Measurements from ENCODE around the gene GTF2A1.
A peak's percentile ranks its signal among the peaks of the same experiment; 100 is the strongest.

The GTF2A1 gene

DNA sequence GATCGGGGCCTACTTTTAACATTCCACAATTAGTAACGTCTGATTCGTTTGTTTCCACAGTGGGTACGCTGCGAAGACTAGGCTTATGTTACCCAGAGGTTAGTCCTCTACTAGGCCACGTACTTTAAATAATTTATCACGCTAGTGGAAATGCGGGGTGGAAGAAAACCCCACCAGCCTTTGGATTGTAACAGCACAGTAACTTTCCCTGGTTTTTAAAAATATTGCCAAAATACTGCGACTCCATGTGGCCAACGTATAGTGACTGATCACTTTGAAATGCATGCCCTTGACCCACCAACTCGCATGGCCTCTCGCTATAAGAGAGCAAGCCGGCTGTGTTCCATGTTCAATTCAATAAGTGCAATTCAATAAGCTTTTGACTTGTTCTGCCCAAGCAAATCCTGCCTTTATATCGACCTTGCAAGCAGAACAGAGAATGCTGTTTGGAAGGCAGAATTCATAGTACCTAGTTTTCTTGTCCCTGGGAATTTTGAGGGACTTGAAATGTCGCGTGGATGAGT, 882 bp upstream of the GTF2A1 start:
- TF ChIP-seq, protein P1, sequence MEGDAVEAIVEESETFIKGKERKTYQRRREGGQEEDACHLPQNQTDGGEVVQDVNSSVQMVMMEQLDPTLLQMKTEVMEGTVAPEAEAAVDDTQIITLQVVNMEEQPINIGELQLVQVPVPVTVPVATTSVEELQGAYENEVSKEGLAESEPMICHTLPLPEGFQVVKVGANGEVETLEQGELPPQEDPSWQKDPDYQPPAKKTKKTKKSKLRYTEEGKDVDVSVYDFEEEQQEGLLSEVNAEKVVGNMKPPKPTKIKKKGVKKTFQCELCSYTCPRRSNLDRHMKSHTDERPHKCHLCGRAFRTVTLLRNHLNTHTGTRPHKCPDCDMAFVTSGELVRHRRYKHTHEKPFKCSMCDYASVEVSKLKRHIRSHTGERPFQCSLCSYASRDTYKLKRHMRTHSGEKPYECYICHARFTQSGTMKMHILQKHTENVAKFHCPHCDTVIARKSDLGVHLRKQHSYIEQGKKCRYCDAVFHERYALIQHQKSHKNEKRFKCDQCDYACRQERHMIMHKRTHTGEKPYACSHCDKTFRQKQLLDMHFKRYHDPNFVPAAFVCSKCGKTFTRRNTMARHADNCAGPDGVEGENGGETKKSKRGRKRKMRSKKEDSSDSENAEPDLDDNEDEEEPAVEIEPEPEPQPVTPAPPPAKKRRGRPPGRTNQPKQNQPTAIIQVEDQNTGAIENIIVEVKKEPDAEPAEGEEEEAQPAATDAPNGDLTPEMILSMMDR (IDR thresholded peaks at IDR 0.05; ENCODE audit: borderline replicate concordance, control extremely low read depth, extremely low read depth, insufficient read depth, missing control alignments) = no peak
- DNase-seq (ENCODE audit: low spot score) = no peak
- in situ Hi-C loops (cut with MboI; ENCODE audit: low sequenced_read_pairs, unreplicated experiment) = no loop called here

GRCh38 chr14:81220580-81220829, 254 bp downstream of the GTF2A1 start:
- in situ Hi-C loops (cut with MboI; ENCODE audit: low sequenced_read_pairs, unreplicated experiment) = no loop called here
- TF ChIP-seq, protein P1 (IDR thresholded peaks at IDR 0.05; ENCODE audit: borderline replicate concordance, control extremely low read depth, extremely low read depth, insufficient read depth, missing control alignments) = no peak

DNA sequence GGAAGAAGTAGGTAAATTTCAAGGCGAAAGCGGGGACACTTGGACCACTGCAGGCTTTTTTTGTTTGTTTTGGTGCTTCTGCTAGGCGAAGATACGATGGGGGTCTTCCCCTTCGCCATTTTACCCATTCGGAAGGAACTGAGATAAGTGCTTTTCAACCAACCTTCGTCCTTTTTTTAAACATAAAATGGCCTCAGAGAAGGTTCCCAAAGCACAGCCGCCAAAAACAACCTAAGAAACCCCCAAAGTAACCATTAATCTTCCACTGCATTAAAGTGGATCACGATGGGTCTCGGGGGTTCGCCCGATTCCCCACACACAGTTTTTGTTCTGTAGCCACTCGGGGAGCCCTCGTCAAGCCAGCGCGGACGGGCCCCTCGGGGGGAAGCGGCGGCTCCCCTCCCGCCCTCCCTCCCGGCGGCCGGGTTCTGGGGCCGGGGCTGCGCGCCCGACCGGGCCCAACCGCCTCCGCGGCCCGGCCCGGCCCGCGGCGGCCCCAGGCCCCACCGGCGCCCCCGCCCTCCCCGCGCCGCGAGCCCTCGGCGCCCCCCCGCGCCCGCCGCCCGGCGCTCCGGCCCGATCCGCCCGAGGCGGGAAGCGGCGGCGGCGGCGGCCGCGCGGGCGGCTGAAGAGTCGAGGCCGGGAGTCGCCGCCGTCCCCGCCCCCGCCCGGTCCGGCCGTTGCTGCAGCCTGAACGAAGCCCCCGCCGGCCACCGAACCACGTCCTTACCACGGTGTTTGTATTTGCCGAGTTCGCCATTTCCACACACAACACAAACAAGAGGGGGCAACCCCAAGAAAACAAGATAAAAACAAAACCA, 790 bp downstream of the GTF2A1 start:
- DNase-seq (ENCODE audit: low spot score) = peak; percentile 41
- TF ChIP-seq, protein P1 (IDR thresholded peaks at IDR 0.05; ENCODE audit: borderline replicate concordance, control extremely low read depth, extremely low read depth, insufficient read depth, missing control alignments) = no peak
- in situ Hi-C loops (cut with MboI; ENCODE audit: low sequenced_read_pairs, unreplicated experiment) = no loop called here

More at GRCh38 chr14:81220580-81220829, 254 bp downstream of the GTF2A1 start:
- DNase-seq (ENCODE audit: low spot score) = no peak

- in situ Hi-C loops (cut with MboI; ENCODE audit: low sequenced_read_pairs, unreplicated experiment) = no loop called here
- TF ChIP-seq, protein P1 (IDR thresholded peaks at IDR 0.05; ENCODE audit: borderline replicate concordance, control extremely low read depth, extremely low read depth, insufficient read depth, missing control alignments) = no peak
- DNase-seq (ENCODE audit: low spot score) = peak; percentile 82
These were observed 1.5 kb downstream of the GTF2A1 start for GRCh38 chr14:81219210-81219758.

- DNase-seq (ENCODE audit: low spot score) = no peak
- TF ChIP-seq, protein P1 (IDR thresholded peaks at IDR 0.05; ENCODE audit: borderline replicate concordance, control extremely low read depth, extremely low read depth, insufficient read depth, missing control alignments) = peak; percentile 15
- in situ Hi-C loops (cut with MboI; ENCODE audit: low sequenced_read_pairs, unreplicated experiment) = no loop called here
These were observed 8.9 kb downstream of the GTF2A1 start for GRCh38 chr14:81211844-81212243.

GRCh38 chr14:81209167-81209836, 11.5 kb downstream of the GTF2A1 start:
- no peak for DNase-seq (ENCODE audit: low spot score)
- TF ChIP-seq, protein P1 (IDR thresholded peaks at IDR 0.05; ENCODE audit: borderline replicate concordance, control extremely low read depth, extremely low read depth, insufficient read depth, missing control alignments) = no peak
- in situ Hi-C loops (cut with MboI; ENCODE audit: low sequenced_read_pairs, unreplicated experiment) = no loop called here
